ENCODE results near the gene TMEM244. TPM values are rescaled to one million over a fixed set of nuclear protein-coding genes. Genes with fewer than 3 reads are reported as not detected.

Gene TMEM244
- total RNA-seq, 1 experiment from 2014 or later, result not detected

- no peak for DNase-seq (ENCODE audit: low spot score)
- Mint-ChIP-seq H3K27me3 (ENCODE audit: low read depth) (no peaks in the 10 kb centered on the region), H3K9me3 (peaks cover 8% of the 10 kb centered on the region), H3K4me1 (no peaks in the 10 kb centered on the region), H3K27ac (no peak overlapping the region), H3K36me3 (no peaks in the 10 kb centered on the region), H3K4me3 (no peak overlapping the region)
- POLR2A ChIA-PET, result no interaction called here
- TF ChIP-seq TCF7 (CRISPR knock-in tag; IDR thresholded peaks at IDR 0.05; ENCODE audit: low read depth), result no peak
- no peak for TF ChIP-seq ZNF512 (CRISPR knock-in tag; IDR thresholded peaks at IDR 0.05; ENCODE audit: borderline replicate concordance)
- no peak for TF ChIP-seq HMGXB4 (CRISPR knock-in tag; IDR thresholded peaks at IDR 0.05)
- TF ChIP-seq ZNF281 (CRISPR knock-in tag; IDR thresholded peaks at IDR 0.05), result no peak
- no peak for TF ChIP-seq AFF4 (CRISPR knock-in tag; IDR thresholded peaks at IDR 0.05; ENCODE audit: borderline replicate concordance)
- TF ChIP-seq FOXJ3 (CRISPR knock-in tag; IDR thresholded peaks at IDR 0.05; ENCODE audit: borderline replicate concordance), result no peak
- no peak for TF ChIP-seq OVOL2 (CRISPR knock-in tag; IDR thresholded peaks at IDR 0.05; ENCODE audit: borderline replicate concordance)
- no peak for TF ChIP-seq ZBTB21 (CRISPR knock-in tag; IDR thresholded peaks at IDR 0.05; ENCODE audit: borderline replicate concordance)
- no peak for TF ChIP-seq ATF3 (CRISPR knock-in tag; conservative IDR thresholded peaks at IDR 0.05)
- no peak for TF ChIP-seq ZBTB43 (CRISPR knock-in tag; IDR thresholded peaks at IDR 0.05)
- TF ChIP-seq NFE2L1 (CRISPR knock-in tag; IDR thresholded peaks at IDR 0.05), result no peak
- TF ChIP-seq FOXP4 (CRISPR knock-in tag; IDR thresholded peaks at IDR 0.05), result no peak
- TF ChIP-seq GABPB1 (CRISPR knock-in tag; IDR thresholded peaks at IDR 0.05), result no peak
- TF ChIP-seq IRF1 (CRISPR knock-in tag; IDR thresholded peaks at IDR 0.05), result no peak
- TF ChIP-seq EMX1 (CRISPR knock-in tag; IDR thresholded peaks at IDR 0.05), result no peak
- ATAC-seq, result no peak
- CTCF ChIA-PET, result interaction anchor here (0.9 to 1.1 kb wide), 2 partner anchors 15 to 45 kb away, joined by 3 read pairs; no protein-coding TSS in a partner anchor
These were observed 70.3 kb downstream of the TMEM244 start for GRCh38 chr6:129790785-129791184.
